WTC11 (cell line): ENCODE measurements around the gene CHERP. TPM values are rescaled to one million over a fixed set of nuclear protein-coding genes. Genes with fewer than 3 reads are reported as not detected.

ENCODE experiments used
- ATF6 ChIP-seq: sonication (generic); formaldehyde crosslinking; IDR thresholded peaks from 2 replicates; pipeline ENCODE4 v1.8.1; 2023; ENCODE audit warnings: mild to moderate bottlenecking, missing genetic modification reagents
- E2F1 ChIP-seq: sonication (generic); formaldehyde crosslinking; IDR thresholded peaks from 2 replicates; pipeline ENCODE4 v1.8.0; 2022; ENCODE audit warnings: mild to moderate bottlenecking, missing genetic modification reagents
- ELF4 ChIP-seq: sonication (generic); formaldehyde crosslinking; IDR thresholded peaks from 2 replicates; pipeline ENCODE4 v1.8.1; 2022; ENCODE audit warnings: low read depth, mild to moderate bottlenecking, moderate library complexity, missing genetic modification reagents
- FOXP1 ChIP-seq: sonication (generic); formaldehyde crosslinking; IDR thresholded peaks from 2 replicates; pipeline ENCODE4 v1.8.0; 2022; ENCODE audit warnings: missing genetic modification reagents, mild to moderate bottlenecking, moderate library complexity, borderline replicate concordance
- GRHL2 ChIP-seq: fragments of 250-450 bp; sonication (Bioruptor Pico); IDR thresholded peaks from 2 replicates; pipeline ENCODE4 v1.8.0; 2022; ENCODE audit warnings: mild to moderate bottlenecking, moderate library complexity; ENCODE audit not compliant: insufficient replicate concordance, severe bottlenecking
- GTF2I ChIP-seq: fragments of 250-450 bp; sonication (Bioruptor Pico); conservative IDR thresholded peaks from 2 replicates; pipeline ENCODE4 v1.4.0; 2021; ENCODE audit warnings: mild to moderate bottlenecking
- HMGXB4 ChIP-seq: sonication (generic); formaldehyde crosslinking; IDR thresholded peaks from 2 replicates; pipeline ENCODE4 v1.8.1; 2023; ENCODE audit warnings: mild to moderate bottlenecking, moderate library complexity, missing genetic modification reagents
- IRF1 ChIP-seq: sonication (generic); formaldehyde crosslinking; IDR thresholded peaks from 2 replicates; pipeline ENCODE4 v1.8.0; 2023; ENCODE audit warnings: missing genetic modification reagents
- IRF2 ChIP-seq: sonication (generic); formaldehyde crosslinking; IDR thresholded peaks from 2 replicates; pipeline ENCODE4 v1.8.0; 2022; ENCODE audit warnings: low read depth, missing genetic modification reagents, borderline replicate concordance
- KAT7 ChIP-seq: sonication (generic); formaldehyde crosslinking; IDR thresholded peaks from 2 replicates; pipeline ENCODE4 v1.8.1; 2023; ENCODE audit warnings: missing genetic modification reagents, mild to moderate bottlenecking, borderline replicate concordance
- NR1H2 ChIP-seq: sonication (generic); formaldehyde crosslinking; IDR thresholded peaks from 2 replicates; pipeline ENCODE4 v1.9.0; 2021; ENCODE audit warnings: mild to moderate bottlenecking, moderate library complexity, missing genetic modification reagents
- RORB ChIP-seq: fragments of 250-450 bp; sonication (Bioruptor Pico); IDR thresholded peaks from 2 replicates; pipeline ENCODE4 v1.9.0; 2021; ENCODE audit warnings: mild to moderate bottlenecking
- SOX15 ChIP-seq: fragments of 250-450 bp; sonication (Bioruptor Pico); IDR thresholded peaks from 2 replicates; pipeline ENCODE4 v1.9.0; 2021; ENCODE audit warnings: mild to moderate bottlenecking
- TCF7 ChIP-seq: sonication (generic); formaldehyde crosslinking; IDR thresholded peaks from 2 replicates; pipeline ENCODE4 v1.8.0; 2022; ENCODE audit warnings: mild to moderate bottlenecking, low read depth, missing genetic modification reagents, moderate library complexity
- TP53 ChIP-seq: sonication (generic); formaldehyde crosslinking; IDR thresholded peaks from 2 replicates; pipeline ENCODE4 v1.8.1; 2023; ENCODE audit warnings: mild to moderate bottlenecking, missing genetic modification reagents
- USF2 ChIP-seq: sonication (generic); formaldehyde crosslinking; IDR thresholded peaks from 2 replicates; pipeline ENCODE4 v1.8.1; 2023; ENCODE audit warnings: mild to moderate bottlenecking, missing genetic modification reagents, moderate library complexity
- ZNF121 ChIP-seq: sonication (generic); formaldehyde crosslinking; IDR thresholded peaks from 2 replicates; pipeline ENCODE4 v1.8.0; 2023; ENCODE audit warnings: missing genetic modification reagents
- ZNF263 ChIP-seq: sonication (generic); formaldehyde crosslinking; IDR thresholded peaks from 2 replicates; pipeline ENCODE4 v1.8.1; 2022; ENCODE audit warnings: low read depth, mild to moderate bottlenecking, moderate library complexity, missing genetic modification reagents
- ZNF281 ChIP-seq: sonication (generic); formaldehyde crosslinking; IDR thresholded peaks from 2 replicates; pipeline ENCODE4 v1.8.0; 2023; ENCODE audit warnings: mild to moderate bottlenecking, missing genetic modification reagents
- ZNF317 ChIP-seq: sonication (generic); formaldehyde crosslinking; IDR thresholded peaks from 2 replicates; pipeline ENCODE4 v1.8.1; 2023; ENCODE audit warnings: low read depth, mild to moderate bottlenecking, moderate library complexity, missing genetic modification reagents, borderline replicate concordance
- ZNF396 ChIP-seq: fragments of 250-450 bp; sonication (Bioruptor Pico); IDR thresholded peaks from 2 replicates; pipeline ENCODE4 v1.8.0; 2021; ENCODE audit warnings: mild to moderate bottlenecking, moderate library complexity, borderline replicate concordance
- ZNF671 ChIP-seq: fragments of 250-450 bp; sonication (Bioruptor Pico); IDR thresholded peaks from 2 replicates; pipeline ENCODE4 v1.8.0; 2021; ENCODE audit warnings: mild to moderate bottlenecking
- ZSCAN18 ChIP-seq: fragments of 250-450 bp; sonication (Bioruptor Pico); IDR thresholded peaks from 2 replicates; pipeline ENCODE4 v2.1.2; 2022; ENCODE audit warnings: mild to moderate bottlenecking, moderate library complexity
- total RNA-seq: library from RNA; stranded (reverse); gene quantifications from 3 replicates; pipeline ENCODE4 v1.2.3, GENCODE V29; 2021

The CHERP gene
- total RNA-seq, 1 experiment from 2014 or later, result 98.7 TPM

GRCh38 chr19:16542045-16542909, at the start of gene CHERP (continued):
- TF ChIP-seq ZNF281 (CRISPR knock-in tag) (no peak), IRF1 (CRISPR knock-in tag) (no peak), ZSCAN18 (no peak), TP53 (CRISPR knock-in tag) (no peak), ELF4 (CRISPR knock-in tag) (0 out of 2 replicates have a peak, but pooled peaks have one; percentile 43), SOX15 (CRISPR knock-in tag) (no peak), ZNF317 (no peak), NR1H2 (no peak), HMGXB4 (CRISPR knock-in tag) (peak; percentile 76; the same call in 1 of the 2 replicates), RORB (no peak), ZNF121 (no peak), GTF2I (CRISPR knock-in tag) (no peak), TCF7 (CRISPR knock-in tag) (no peak), ZNF263 (CRISPR knock-in tag) (0 out of 2 replicates have a peak, but pooled peaks have one; percentile 31), E2F1 (CRISPR knock-in tag) (no peak; the same call in 1 of the 2 replicates), ZNF396 (CRISPR knock-in tag) (no peak), GRHL2 (CRISPR knock-in tag) (no peak), ZNF671 (CRISPR knock-in tag) (no peak), IRF2 (no peak), ATF6 (no peak), USF2 (CRISPR knock-in tag) (no peak), FOXP1 (CRISPR knock-in tag) (peak; percentile 44; the same call in 1 of the 2 replicates), KAT7 (CRISPR knock-in tag) (0 out of 2 replicates have a peak, but pooled peaks have one; percentile 73)
